ENCODE results near the gene TMEM62. TPM values are rescaled to one million over a fixed set of nuclear protein-coding genes. Genes with fewer than 3 reads are reported as not detected.

TMEM62 gene
- total and polyA plus RNA-seq, 2 donors (not counting 1 experiment from before 2014, with no cell fraction given): 18.6 to 65.3 TPM

GRCh38 chr15:43198992-43199391, 65.6 kb downstream of the TMEM62 start:
- TF ChIP-seq EZH2 (IDR thresholded peaks at IDR 0.05; ENCODE audit: borderline replicate concordance, insufficient read depth, low read depth, low read length, poor library complexity, severe bottlenecking) (no peak), CTCF (IDR thresholded peaks at IDR 0.05) (no peak)
- no peak for DNase-seq
- H3K27me3 ChIP-seq (replicated peaks in 1 of 4; ENCODE audit: control extremely low read depth in 1 of 4, control insufficient read depth in 3 of 4, insufficient read depth in 4 of 4, low read length in 3 of 4): peaks cover 0 to 4% (median 0%) of the 10 kb centered on the region in 4 experiments
- H3K4me1 ChIP-seq (ENCODE audit: control insufficient read depth in 2 of 2, insufficient read depth in 2 of 2, low read length in 2 of 2): peaks cover 0 to 4% of the 10 kb centered on the region in 2 donors
- POLR2A ChIA-PET: no interaction called here
- intact Hi-C loops (cut with micrococcal nuclease): no loop called here
- no peaks in the 10 kb centered on the region for H3K79me2 ChIP-seq (ENCODE audit: control insufficient read depth, insufficient read depth, low read length)
- H3K36me3 ChIP-seq (replicated peaks in 1 of 2; ENCODE audit: control extremely low read depth in 1 of 2, control insufficient read depth in 1 of 2, extremely low read depth in 1 of 2, insufficient read depth in 2 of 2, low read length in 1 of 2): peaks cover 4 to 30% of the 10 kb centered on the region in 2 experiments
- no peaks in the 10 kb centered on the region for H3K27me3 Mint-ChIP-seq
- no peaks in the 10 kb centered on the region for H4K20me1 ChIP-seq (ENCODE audit: control insufficient read depth, insufficient read depth, low read length, poor library complexity, severe bottlenecking)
- CTCF ChIA-PET: interaction anchor here (0.6 to 1.1 kb wide), 2 partner anchors 86 to 1323 kb away, joined by 3 read pairs; no protein-coding TSS in a partner anchor
- no peak for ATAC-seq (ENCODE audit: low read depth)
- H3K9ac ChIP-seq (ENCODE audit: low read length): no peak overlapping the region
- WGBS (ENCODE audit: insufficient coverage): 97% methylated on average over 3 of the region's 3 CpGs
- H2AFZ ChIP-seq (ENCODE audit: insufficient read depth, low read depth, low read length, poor library complexity, severe bottlenecking): no peak overlapping the region
- no peak overlapping the region for H3K4me2 ChIP-seq (replicated peaks; ENCODE audit: low read depth, low read length, poor library complexity, severe bottlenecking)
- H3K4me3 Mint-ChIP-seq: no peak overlapping the region
- peaks cover 14% of the 10 kb centered on the region for H3K4me1 Mint-ChIP-seq
- peaks cover 0 to 10% (median 3%) of the 10 kb centered on the region in 3 donors for H3K9me3 ChIP-seq (ENCODE audit: control extremely low read depth in 1 of 3, control insufficient read depth in 2 of 3, insufficient read depth in 1 of 3, low read length in 2 of 3)
- no peak overlapping the region for H3K27ac Mint-ChIP-seq
- H3K9me3 Mint-ChIP-seq (ENCODE audit: insufficient read depth): peaks cover 7% of the 10 kb centered on the region
- H3K4me3 ChIP-seq (ENCODE audit: control extremely low read depth in 1 of 5, extremely low read depth in 1 of 5, insufficient read depth in 1 of 5, low read depth in 2 of 5, low read length in 4 of 5): no peak overlapping the region
- no peak overlapping the region for H3K27ac ChIP-seq (ENCODE audit: low read length in 2 of 2)

GRCh38 chr15:43199945-43200488, 66.6 kb downstream of the TMEM62 start:
- no peak overlapping the region for H3K9ac ChIP-seq (ENCODE audit: low read length)
- no peak overlapping the region for H3K4me3 Mint-ChIP-seq
- H4K20me1 ChIP-seq (ENCODE audit: control insufficient read depth, insufficient read depth, low read length, poor library complexity, severe bottlenecking): no peaks in the 10 kb centered on the region
- peaks cover 19% of the 10 kb centered on the region for H3K4me1 Mint-ChIP-seq
- POLR2A ChIA-PET: no interaction called here
- H3K27me3 Mint-ChIP-seq: peaks cover 4% of the 10 kb centered on the region
- DNase-seq: no peak
- peaks cover 0 to 4% of the 10 kb centered on the region in 2 donors for H3K4me1 ChIP-seq (ENCODE audit: control insufficient read depth in 2 of 2, insufficient read depth in 2 of 2, low read length in 2 of 2)
- no peak overlapping the region for H3K4me2 ChIP-seq (replicated peaks; ENCODE audit: low read depth, low read length, poor library complexity, severe bottlenecking)
- peaks cover 7% of the 10 kb centered on the region for H3K9me3 Mint-ChIP-seq (ENCODE audit: insufficient read depth)
- ATAC-seq (ENCODE audit: low read depth): no peak
- peaks cover 4 to 21% of the 10 kb centered on the region in 2 experiments for H3K36me3 ChIP-seq (replicated peaks in 1 of 2; ENCODE audit: control extremely low read depth in 1 of 2, control insufficient read depth in 1 of 2, extremely low read depth in 1 of 2, insufficient read depth in 2 of 2, low read length in 1 of 2)
- no peak overlapping the region for H2AFZ ChIP-seq (ENCODE audit: insufficient read depth, low read depth, low read length, poor library complexity, severe bottlenecking)
- H3K9me3 ChIP-seq (ENCODE audit: control extremely low read depth in 1 of 3, control insufficient read depth in 2 of 3, insufficient read depth in 1 of 3, low read length in 2 of 3): peaks cover 0 to 10% (median 3%) of the 10 kb centered on the region in 3 donors
- no peak overlapping the region for H3K27ac ChIP-seq (ENCODE audit: low read length in 2 of 2)
- H3K79me2 ChIP-seq (ENCODE audit: control insufficient read depth, insufficient read depth, low read length): no peaks in the 10 kb centered on the region
- WGBS (ENCODE audit: insufficient coverage): no CpG with 5 or more reads among the region's 3 CpGs
- no peak overlapping the region for H3K27ac Mint-ChIP-seq
- H3K4me3 ChIP-seq (ENCODE audit: control extremely low read depth in 1 of 5, extremely low read depth in 1 of 5, insufficient read depth in 1 of 5, low read depth in 2 of 5, low read length in 4 of 5): no peak overlapping the region
- intact Hi-C loops (cut with micrococcal nuclease): no loop called here
- H3K27me3 ChIP-seq (replicated peaks in 1 of 4; ENCODE audit: control extremely low read depth in 1 of 4, control insufficient read depth in 3 of 4, insufficient read depth in 4 of 4, low read length in 3 of 4): peaks cover 0 to 4% (median 0%) of the 10 kb centered on the region in 4 experiments
- TF ChIP-seq CTCF (IDR thresholded peaks at IDR 0.05) (no peak), EZH2 (IDR thresholded peaks at IDR 0.05; ENCODE audit: borderline replicate concordance, insufficient read depth, low read depth, low read length, poor library complexity, severe bottlenecking) (no peak)
- CTCF ChIA-PET: interaction anchor here (1.1 kb wide), 1 partner anchor 85 kb away, joined by 3 read pairs; no protein-coding TSS in a partner anchor

Measured in B cell (primary cell).